ENCODE results near the gene RNF182.

DNA sequence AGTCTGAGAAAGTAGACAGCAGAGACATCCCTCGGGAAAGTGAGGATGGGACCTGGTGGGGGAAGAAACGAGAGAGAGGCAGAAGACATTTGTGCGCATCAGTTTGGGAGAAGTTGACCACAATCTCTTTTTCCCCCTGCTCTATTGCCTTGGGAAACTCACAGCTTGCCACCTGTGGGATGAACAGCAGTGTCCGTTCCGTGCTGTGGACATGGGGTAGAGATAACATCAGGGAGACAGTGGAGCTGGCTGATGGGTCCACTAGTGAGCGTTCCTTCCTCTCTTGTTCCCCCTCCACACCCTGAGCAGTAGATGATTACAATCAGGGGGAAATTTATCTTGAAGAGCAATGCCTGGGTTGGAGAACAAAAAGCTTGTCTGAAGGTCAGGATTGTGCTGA is 21.8 kb upstream of the RNF182 start:
- TF ChIP-seq, protein P1, sequence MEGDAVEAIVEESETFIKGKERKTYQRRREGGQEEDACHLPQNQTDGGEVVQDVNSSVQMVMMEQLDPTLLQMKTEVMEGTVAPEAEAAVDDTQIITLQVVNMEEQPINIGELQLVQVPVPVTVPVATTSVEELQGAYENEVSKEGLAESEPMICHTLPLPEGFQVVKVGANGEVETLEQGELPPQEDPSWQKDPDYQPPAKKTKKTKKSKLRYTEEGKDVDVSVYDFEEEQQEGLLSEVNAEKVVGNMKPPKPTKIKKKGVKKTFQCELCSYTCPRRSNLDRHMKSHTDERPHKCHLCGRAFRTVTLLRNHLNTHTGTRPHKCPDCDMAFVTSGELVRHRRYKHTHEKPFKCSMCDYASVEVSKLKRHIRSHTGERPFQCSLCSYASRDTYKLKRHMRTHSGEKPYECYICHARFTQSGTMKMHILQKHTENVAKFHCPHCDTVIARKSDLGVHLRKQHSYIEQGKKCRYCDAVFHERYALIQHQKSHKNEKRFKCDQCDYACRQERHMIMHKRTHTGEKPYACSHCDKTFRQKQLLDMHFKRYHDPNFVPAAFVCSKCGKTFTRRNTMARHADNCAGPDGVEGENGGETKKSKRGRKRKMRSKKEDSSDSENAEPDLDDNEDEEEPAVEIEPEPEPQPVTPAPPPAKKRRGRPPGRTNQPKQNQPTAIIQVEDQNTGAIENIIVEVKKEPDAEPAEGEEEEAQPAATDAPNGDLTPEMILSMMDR (IDR thresholded peaks at IDR 0.05) = no peak
- TF ChIP-seq EZH2 (IDR thresholded peaks at IDR 0.05; ENCODE audit: borderline replicate concordance, insufficient read depth, low read depth, low read length, poor library complexity, severe bottlenecking) = no peak

All from B cell (primary cell).